Renal cortical epithelial cell (primary cell): ENCODE results near the gene RAB1B. TPM values are rescaled to one million over a fixed set of nuclear protein-coding genes. Genes with fewer than 3 reads are reported as not detected.

Source experiments
- DNase-seq: peaks from one replicate; pipeline ENCODE4 v3.0.0-alpha.2; 2011; ENCODE audit warnings: low read depth
- total RNA-seq: library from RNA; depleted of rRNA; stranded (reverse); fragments of >200 nt; gene quantifications from 2 replicates; pipeline ENCODE4 v1.2.3, GENCODE V29; 2014

The RAB1B gene
- total RNA-seq, 1 donor from 2014 or later = 140 TPM

DNA sequence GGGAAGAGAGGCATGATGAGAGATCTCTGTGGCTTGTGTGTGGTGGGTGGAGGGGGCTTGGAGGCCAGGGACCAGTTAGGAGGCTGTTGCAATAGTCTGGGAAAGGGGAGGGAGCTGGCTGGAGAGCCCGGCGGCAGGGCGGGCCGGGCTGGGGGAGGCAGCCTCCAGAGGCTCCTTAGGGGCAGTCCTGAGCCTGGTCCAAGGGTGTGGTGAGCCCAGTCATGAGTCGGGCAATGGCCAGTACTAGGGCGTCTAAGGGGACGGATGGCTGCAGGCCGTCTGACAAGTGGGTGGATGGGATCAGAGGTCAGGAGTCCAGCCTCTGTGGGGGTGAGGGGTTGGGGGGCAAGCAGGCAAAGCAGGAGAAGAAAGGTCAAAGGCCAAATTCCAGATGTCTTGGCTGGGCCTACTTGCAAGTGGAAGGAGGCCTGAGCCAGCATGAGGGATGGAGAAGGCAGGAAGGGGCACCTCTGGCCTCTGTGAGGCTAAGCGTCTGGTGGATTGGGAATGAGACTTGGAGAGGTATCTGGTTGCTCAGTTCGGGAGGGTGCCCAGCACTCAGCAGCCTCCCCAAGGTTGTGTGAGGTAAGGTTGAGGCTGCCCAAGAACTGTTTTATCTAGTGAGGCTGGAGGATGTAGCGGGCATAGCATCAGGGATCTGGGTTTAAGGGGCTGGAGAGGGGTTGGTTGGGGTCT lies 54.4 kb downstream of the RAB1B start:
- DNase-seq = no peak

DNA sequence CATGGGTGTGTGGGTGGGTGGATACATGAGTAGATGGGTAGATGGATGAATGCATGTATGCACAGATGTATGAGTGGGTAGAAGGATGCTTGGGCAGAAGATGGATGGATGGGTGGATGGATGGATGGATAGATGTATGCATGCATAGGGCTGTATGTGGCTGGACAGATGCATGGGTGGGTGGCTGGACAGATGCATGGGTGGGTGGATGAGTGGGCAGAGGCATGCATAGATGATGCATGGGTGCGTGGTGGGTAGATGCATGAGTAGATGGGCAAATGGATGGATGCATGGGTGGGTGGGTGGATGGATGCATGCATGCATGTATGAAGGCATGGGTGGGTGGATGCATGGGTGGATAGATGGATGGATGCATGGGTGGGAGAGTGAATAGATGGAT lies 55.2 kb downstream of the RAB1B start:
- DNase-seq = no peak

DNA sequence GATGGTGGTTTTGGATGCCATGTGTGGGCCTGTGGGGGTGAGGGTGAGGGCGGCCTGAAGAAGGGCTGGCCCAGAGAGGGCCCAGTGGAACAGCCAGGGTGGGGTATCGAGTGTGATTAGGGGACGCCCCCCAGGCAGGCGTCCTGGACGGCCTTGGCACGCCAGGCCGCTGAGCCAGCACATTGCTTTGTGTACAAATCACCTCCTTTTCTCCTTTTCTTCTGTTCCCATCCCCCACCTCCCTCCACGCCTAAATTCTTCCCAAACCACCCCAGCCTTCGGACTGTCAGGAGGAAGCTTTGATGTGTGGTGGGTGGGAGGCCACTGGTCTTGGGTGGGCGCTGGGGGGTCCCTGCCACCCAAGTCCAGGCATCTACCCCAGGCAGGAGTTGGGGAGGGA lies 56.2 kb downstream of the RAB1B start:
- no peak for DNase-seq

DNA sequence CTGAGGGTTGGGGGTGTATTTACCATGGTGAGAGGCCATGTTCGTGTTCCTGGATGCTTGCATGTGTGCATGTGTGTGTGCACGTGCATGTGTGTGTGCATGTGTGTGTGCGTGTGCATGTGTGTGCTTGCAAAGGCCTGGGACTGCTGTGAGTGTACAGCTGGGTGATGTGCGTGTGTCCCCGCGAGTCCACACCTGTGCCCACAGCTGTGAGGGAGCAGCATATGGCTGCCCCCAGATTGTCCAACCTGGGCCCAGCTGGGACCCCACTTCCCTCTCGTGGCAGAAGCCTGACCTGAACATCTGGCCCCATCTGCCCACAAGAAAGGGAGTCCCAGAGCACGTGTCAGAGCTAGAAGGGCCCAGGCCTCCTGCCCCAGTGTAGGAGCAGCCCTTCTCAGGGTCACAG lies 56.8 kb downstream of the RAB1B start:
- no peak for DNase-seq

DNA sequence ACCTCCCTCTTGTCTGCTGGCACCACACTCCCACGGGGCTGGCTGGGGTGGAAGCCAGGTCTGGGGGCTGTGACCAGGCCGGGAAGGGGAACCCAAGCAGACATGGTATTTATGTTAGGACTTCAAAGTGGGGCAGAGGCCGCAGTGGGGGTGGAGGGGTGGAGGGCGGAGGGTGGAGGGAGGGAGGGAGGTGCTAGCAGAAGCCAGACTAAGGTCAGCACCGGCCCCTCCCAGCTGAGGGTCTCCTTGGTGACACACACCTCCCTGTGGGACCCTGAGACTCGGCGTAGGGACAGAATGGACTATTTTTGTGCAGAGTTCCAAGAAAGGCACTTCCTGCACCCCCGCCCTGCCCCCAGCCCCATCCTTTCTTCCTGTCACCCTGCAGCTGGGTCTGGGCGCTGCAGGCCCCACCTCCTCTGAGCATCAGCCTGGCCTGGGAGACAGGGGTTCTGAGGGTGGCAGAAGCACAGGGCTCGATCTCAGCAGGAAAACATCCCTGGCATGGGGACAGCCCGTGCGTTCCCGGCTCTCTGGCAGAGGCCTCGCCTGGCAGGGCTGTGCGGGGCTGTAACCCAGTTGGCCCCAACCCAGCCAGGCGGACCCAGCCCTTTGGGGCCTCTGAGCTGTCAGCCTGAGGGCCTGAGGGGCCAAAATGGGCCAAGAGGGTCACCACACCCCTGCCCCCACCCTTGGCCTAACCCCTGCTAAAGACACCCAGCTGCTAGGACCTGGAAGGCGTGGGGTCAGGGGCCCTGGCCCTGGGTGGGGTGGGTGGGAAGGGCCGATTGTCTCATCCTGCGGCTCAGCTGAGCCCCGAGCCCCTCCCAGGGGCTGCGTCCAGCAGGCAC lies 58.0 kb downstream of the RAB1B start:
- no peak for DNase-seq

Other genes with a start within 250 kb of the RAB1B start
- 0.65 TPM in 1 of 2 replicates, not detected in the other for gene CATSPER1, start 242.2 kb upstream of the RAB1B start, total RNA-seq
- 0.87 and 1.8 TPM in 2 replicates for gene GAL3ST3, start 219.5 kb upstream of the RAB1B start, total RNA-seq
- 122 and 141 TPM in 2 replicates for gene SF3B2, start 216.3 kb upstream of the RAB1B start, total RNA-seq
- 19.4 and 61.2 TPM in 2 replicates for gene PACS1, start 198.4 kb upstream of the RAB1B start, total RNA-seq
- 12.0 and 33.4 TPM in 2 replicates for gene KLC2, start 10.9 kb upstream of the RAB1B start, total RNA-seq
- gene CNIH2, start 9.5 kb downstream of the RAB1B start, total RNA-seq = 0.15 TPM in 1 of 2 replicates, not detected in the other
- 87.7 and 166 TPM in 2 replicates for gene YIF1A, start 20.5 kb downstream of the RAB1B start, total RNA-seq
- 0.10 TPM in 1 of 2 replicates, not detected in the other for gene TMEM151A, start 23.3 kb downstream of the RAB1B start, total RNA-seq
- under 0.01 TPM in 1 of 2 replicates, not detected in the other for gene CD248, start 48.4 kb downstream of the RAB1B start, total RNA-seq
- gene RIN1, start 67.8 kb downstream of the RAB1B start, total RNA-seq = 5.9 and 7.4 TPM in 2 replicates
- 50.1 and 74.1 TPM in 2 replicates for gene BRMS1, start 76.5 kb downstream of the RAB1B start, total RNA-seq
- 20.7 and 32.2 TPM in 2 replicates for gene B4GAT1, start 79.0 kb downstream of the RAB1B start, total RNA-seq
- 1.4 and 5.3 TPM in 2 replicates for gene SLC29A2, start 103.1 kb downstream of the RAB1B start, total RNA-seq
- not detected in 2 replicates for gene NPAS4, start 152.4 kb downstream of the RAB1B start, total RNA-seq
- 33.3 and 52.4 TPM in 2 replicates for gene MRPL11, start 170.2 kb downstream of the RAB1B start, total RNA-seq
- 4.9 and 6.7 TPM in 2 replicates for gene PELI3, start 198.3 kb downstream of the RAB1B start, total RNA-seq
- gene DPP3, start 211.8 kb downstream of the RAB1B start, total RNA-seq = 73.6 and 95.2 TPM in 2 replicates
- 20.7 and 120 TPM in 2 replicates for gene BBS1, start 242.0 kb downstream of the RAB1B start, total RNA-seq